Gastroesophageal sphincter (tissue), 4 donors: ENCODE results near the gene FBXW8. TPM values are rescaled to one million over a fixed set of nuclear protein-coding genes. Genes with fewer than 3 reads are reported as not detected.

Experiments
- ATAC-seq: fragments of 150-250 bp; one replicate; pipeline ENCODE4 v1.9.1; 2016; ENCODE audit warnings: mild to moderate bottlenecking, moderate library complexity
- H3K27ac ChIP-seq, 4 donors: fragments of 200-600 bp; sonication (generic) in 3 of 4; 1 replicate in 3 of 4; 2 replicates in 1 of 4; pipeline ENCODE4 v1.5.1; 2016 to 2019
- H3K27me3 ChIP-seq: fragments of 200-600 bp; sonication (generic); one replicate; pipeline ENCODE4 v1.5.1; 2019
- H3K36me3 ChIP-seq, 2 donors: fragments of 200-600 bp; sonication (generic); one replicate each; pipeline ENCODE4 v1.5.1; 2019; ENCODE audit warnings: control low read depth in 1 of 2
- H3K4me1 ChIP-seq, 3 donors: fragments of 200-600 bp; sonication (generic); 1 replicate in 2 of 3; 2 replicates in 1 of 3; pipeline ENCODE4 v1.5.1; 2016 to 2019; ENCODE audit warnings: control low read depth in 2 of 3
- H3K4me3 ChIP-seq, 2 donors: fragments of 200-600 bp; sonication (generic); one replicate each; pipeline ENCODE4 v1.5.1; 2019; ENCODE audit warnings: mild to moderate bottlenecking in 1 of 2, moderate library complexity in 1 of 2
- H3K9me3 ChIP-seq, 3 donors: fragments of 200-600 bp; sonication (generic); one replicate each; pipeline ENCODE4 v1.5.1; 2017 to 2019; ENCODE audit warnings: control low read depth in 2 of 3
- CTCF ChIP-seq, 4 experiments: fragments of 200-600 bp in 2 of 4; fragments of 450-650 bp in 2 of 4; sonication (generic) in 1 of 4; IDR thresholded peaks; one replicate each; pipeline ENCODE4 v1.5.1; 2017 to 2019; ENCODE audit warnings: antibody characterized with exemption in 4 of 4, mild to moderate bottlenecking in 2 of 4, moderate library complexity in 2 of 4
- EP300 ChIP-seq: sonication (generic); formaldehyde crosslinking; IDR thresholded peaks from one replicate; pipeline ENCODE4 v1.6.1; 2017; ENCODE audit warnings: antibody characterized with exemption, mild to moderate bottlenecking
- POLR2A ChIP-seq, 2 donors: fragments of 450-650 bp; IDR thresholded peaks; one replicate each; pipeline ENCODE4 v1.6.1; 2017; ENCODE audit warnings: antibody characterized with exemption in 2 of 2, mild to moderate bottlenecking in 2 of 2, moderate library complexity in 1 of 2
- POLR2AphosphoS5 ChIP-seq: sonication (generic); formaldehyde crosslinking; IDR thresholded peaks from one replicate; pipeline ENCODE4 v1.6.1; 2017; ENCODE audit warnings: antibody characterized with exemption
- WGBS, 2 donors: methylation state at CpG; one replicate each; pipeline ENCODE4 v1.1.5; 2018; ENCODE audit warnings: low coverage in 1 of 2; 5-methylcytosine and 5-hydroxymethylcytosine counted together
- total RNA-seq, 4 donors: library from RNA; depleted of rRNA; stranded (reverse); fragments of >200 nt; gene quantifications; one replicate each; pipeline ENCODE4 v1.1.0, GENCODE V29; 2016

Gene FBXW8
- total RNA-seq, 4 donors from 2014 or later: 10.1 to 17.9 (median 13.7) TPM

- no peak for ATAC-seq
- no peak overlapping the region for H3K27ac ChIP-seq
- WGBS, 2 donors: 86 to 94% methylated on average over 2 of the region's 3 CpGs
These were observed 147.8 kb downstream of the FBXW8 start for GRCh38 chr12:117058442-117059072.

GRCh38 chr12:117059156-117059555 lies 148.4 kb downstream of the FBXW8 start:
- no peak overlapping the region for H3K27ac ChIP-seq
- no peaks in the 10 kb centered on the region for H3K4me1 ChIP-seq
- 54% methylated on average over 6 of the region's 8 CpGs; no CpG with 5 or more reads in 1 of the 2 donors for WGBS, 2 donors
- H3K27me3 ChIP-seq: no peaks in the 10 kb centered on the region
- H3K36me3 ChIP-seq: no peaks in the 10 kb centered on the region
- ATAC-seq: no peak
- H3K4me3 ChIP-seq: no peak overlapping the region
- no peak for TF ChIP-seq CTCF (IDR thresholded peaks at IDR 0.05)
- TF ChIP-seq POLR2A (IDR thresholded peaks at IDR 0.05): no peak
- no peaks in the 10 kb centered on the region for H3K9me3 ChIP-seq

More at GRCh38 chr12:117058442-117059072, 147.8 kb downstream of the FBXW8 start:
- Histone ChIP-seq H3K27me3 (no peaks in the 10 kb centered on the region), H3K9me3 (no peaks in the 10 kb centered on the region), H3K4me3 (no peak overlapping the region), H3K4me1 (no peaks in the 10 kb centered on the region), H3K36me3 (no peaks in the 10 kb centered on the region)
- no peak for TF ChIP-seq CTCF (IDR thresholded peaks at IDR 0.05)
- no peak for TF ChIP-seq POLR2A (IDR thresholded peaks at IDR 0.05)

GRCh38 chr12:117060246-117060928 lies 149.6 kb downstream of the FBXW8 start:
- H3K4me1 ChIP-seq: no peaks in the 10 kb centered on the region
- no peaks in the 10 kb centered on the region for H3K36me3 ChIP-seq
- no peak for TF ChIP-seq EP300
- H3K9me3 ChIP-seq: no peaks in the 10 kb centered on the region
- H3K4me3 ChIP-seq: no peak overlapping the region
- 58 to 62% methylated on average over 4 to 5 of the region's 21 CpGs for WGBS, 2 donors
- ATAC-seq: no peak
- no peak overlapping the region for H3K27ac ChIP-seq
- no peaks in the 10 kb centered on the region for H3K27me3 ChIP-seq

GRCh38 chr12:117060929-117061305 lies 150.2 kb downstream of the FBXW8 start:
- Histone ChIP-seq H3K27me3 (no peaks in the 10 kb centered on the region), H3K27ac (no peak overlapping the region), H3K4me3 (no peak overlapping the region), H3K4me1 (no peaks in the 10 kb centered on the region), H3K9me3 (no peaks in the 10 kb centered on the region), H3K36me3 (no peaks in the 10 kb centered on the region)
- TF ChIP-seq EP300: no peak
- no peak for TF ChIP-seq POLR2A (IDR thresholded peaks at IDR 0.05)
- TF ChIP-seq POLR2AphosphoS5: no peak
- TF ChIP-seq CTCF (IDR thresholded peaks at IDR 0.05): no peak
- WGBS, 2 donors: no CpG with 5 or more reads among the region's 8 CpGs
- ATAC-seq: no peak

GRCh38 chr12:117061555-117062079 lies 150.9 kb downstream of the FBXW8 start:
- Histone ChIP-seq H3K4me3 (no peak overlapping the region), H3K27me3 (no peaks in the 10 kb centered on the region), H3K36me3 (no peaks in the 10 kb centered on the region), H3K9me3 (no peaks in the 10 kb centered on the region), H3K27ac (no peak overlapping the region), H3K4me1 (no peaks in the 10 kb centered on the region)
- TF ChIP-seq POLR2AphosphoS5 (no peak), POLR2A (IDR thresholded peaks at IDR 0.05) (no peak), CTCF (IDR thresholded peaks at IDR 0.05) (no peak), EP300 (no peak)
- ATAC-seq: no peak
- WGBS, 2 donors: 87 to 95% methylated on average over 2 to 4 of the region's 4 CpGs
